GM12878 (cell line): ENCODE data around the gene NUAK2. TPM values are rescaled to one million over a fixed set of nuclear protein-coding genes. Genes with fewer than 3 reads are reported as not detected.

ENCODE experiments used
- ATAC-seq: fragments of 200-7000 bp; cut with Tn5 transposase; 3 replicates; pipeline ENCODE4 v1.9.1; 2020; ENCODE audit warnings: mild to moderate bottlenecking, moderate library complexity
- BruUV-seq: library from RNA; stranded (reverse); fragments of 400-500 nt; replicated peaks from 2 replicates; lab custom pipeline; 2021; lab: Mats Ljungman, UMichigan
- CTCF ChIA-PET: fragments of 300-600 bp; sonication (Branson Sonifier 250); formaldehyde crosslinking; extraction: SDS; loops from one replicate; lab custom pipeline; 2021; ENCODE audit warnings: inconsistent platforms; lab: Yijun Ruan, JAX
- POLR2A ChIA-PET: fragments of 350-600 bp; formaldehyde crosslinking; extraction: SDS; loops from one replicate; lab custom pipeline; 2021; ENCODE audit warnings: inconsistent platforms; lab: Charles Lee
- RAD21 ChIA-PET: fragments of 300-600 bp; sonication (Branson Sonifier 250); formaldehyde crosslinking; loops from one replicate; lab custom pipeline; 2023; ENCODE audit warnings: antibody characterized with exemption; ENCODE audit not compliant: unreplicated experiment; lab: Charles Lee
- SMC1A ChIA-PET: fragments of 300-600 bp; sonication (Branson Sonifier 250); formaldehyde crosslinking; loops from one replicate; lab custom pipeline; 2023; ENCODE audit not compliant: unreplicated experiment, uncharacterized antibody; lab: Charles Lee
- DNase-seq: peaks from one replicate; pipeline ENCODE4 v3.0.0-alpha.2; 2011; ENCODE audit warnings: low read depth, low spot score
- FAIRE-seq: peaks from 3 replicates; lab custom pipeline; 2011; peaks lifted over from hg19 to GRCh38; lab: Jason Lieb, UNC
- H2AFZ ChIP-seq: 2 replicates; pipeline ENCODE4 v1.6.0; 2011; ENCODE audit warnings: low read depth, low read length, control low read depth; ENCODE audit not compliant: control insufficient read depth
- H3K27ac ChIP-seq: 2 replicates; pipeline ENCODE4 v1.5.1; 2011; ENCODE audit warnings: control low read depth; ENCODE audit not compliant: control insufficient read depth, insufficient read depth
- H3K27me3 ChIP-seq, 2 experiments: replicated peaks in 1 of 2; 2 replicates each; pipeline versions ENCODE4 v1.6.0 to v1.6.1; 2011; ENCODE audit warnings: low read length in 1 of 2; ENCODE audit not compliant: control insufficient read depth in 2 of 2, insufficient read depth in 2 of 2
- H3K36me3 ChIP-seq, 2 experiments: 2 replicates each; pipeline ENCODE4 v1.5.1; 2011; ENCODE audit warnings: low read length in 1 of 2; ENCODE audit not compliant: control insufficient read depth in 2 of 2, insufficient read depth in 2 of 2
- H3K4me1 ChIP-seq: 2 replicates; pipeline ENCODE4 v1.6.1; 2011; ENCODE audit warnings: mild to moderate bottlenecking, low read length, moderate library complexity, mixed read lengths; ENCODE audit not compliant: control insufficient read depth, insufficient read depth
- H3K4me2 ChIP-seq: 2 replicates; pipeline ENCODE4 v1.6.0; 2011; ENCODE audit warnings: control low read depth; ENCODE audit not compliant: control insufficient read depth, insufficient read depth
- H3K4me3 ChIP-seq: fragments of 200-600 bp; sonication (generic); 2 replicates; pipeline ENCODE4 v1.5.1; 2016
- H3K79me2 ChIP-seq: 2 replicates; pipeline ENCODE4 v1.6.0; 2011; ENCODE audit warnings: low read length; ENCODE audit not compliant: control insufficient read depth, insufficient read depth
- H3K9ac ChIP-seq: 2 replicates; pipeline ENCODE4 v1.8.0; 2011; ENCODE audit warnings: low read length, control low read depth, mixed read lengths; ENCODE audit not compliant: control insufficient read depth, insufficient read depth
- H3K9me3 ChIP-seq: replicated peaks from 3 replicates; pipeline ENCODE4 v1.5.1; 2011; ENCODE audit warnings: mild to moderate bottlenecking, low read length; ENCODE audit not compliant: control insufficient read depth, insufficient read depth
- H4K20me1 ChIP-seq: 2 replicates; pipeline ENCODE4 v1.6.0; 2011; ENCODE audit not compliant: control insufficient read depth, insufficient read depth
- IKZF2 ChIP-seq, 2 experiments: fragments of 450-650 bp; IDR thresholded peaks; 2 replicates each; pipeline ENCODE4 v1.6.1; 2017; ENCODE audit warnings: mild to moderate bottlenecking in 2 of 2, moderate library complexity in 2 of 2
- MEF2B ChIP-seq: fragments of 450-650 bp; IDR thresholded peaks from 2 replicates; pipeline ENCODE4 v1.6.1; 2018; ENCODE audit warnings: mild to moderate bottlenecking, moderate library complexity; ENCODE audit not compliant: partially characterized antibody, poor library complexity, severe bottlenecking
- MLLT1 ChIP-seq: fragments of 450-650 bp; IDR thresholded peaks from 2 replicates; pipeline ENCODE4 v1.6.1; 2016; ENCODE audit warnings: mild to moderate bottlenecking
- SIN3A ChIP-seq: IDR thresholded peaks from 2 replicates; pipeline ENCODE4 v1.6.1; 2012; ENCODE audit warnings: low read depth, low read length, improper control_type of control experiment
- SREBF2 ChIP-seq: IDR thresholded peaks from 2 replicates; pipeline ENCODE4 v1.6.1; 2012; ENCODE audit warnings: mild to moderate bottlenecking, low read length
- SUZ12 ChIP-seq: fragments of 200-600 bp; sonication (generic); IDR thresholded peaks from one replicate; pipeline ENCODE4 v1.6.1; 2018; ENCODE audit warnings: antibody characterized with exemption, mild to moderate bottlenecking; ENCODE audit not compliant: unreplicated experiment
- ZNF592 ChIP-seq: fragments of 450-650 bp; IDR thresholded peaks from 2 replicates; pipeline ENCODE4 v1.6.1; 2017; ENCODE audit warnings: mild to moderate bottlenecking, moderate library complexity
- WGBS: methylation state at CpG from one replicate; pipeline ENCODE4 v1.1.6; 2016; ENCODE audit warnings: low lambda C conversion rate; ENCODE audit not compliant: insufficient replicate concordance, insufficient coverage; ENCODE audit errors: missing lambda C conversion rate; 5-methylcytosine and 5-hydroxymethylcytosine counted together
- in situ Hi-C: fragments of 300-500 bp; cut with MboI; formaldehyde crosslinking; loops from 9 replicates; pipeline ENCODE4 v1.14.3; 2018; ENCODE audit warnings: mixed read lengths
- intact Hi-C: fragments of 100-400 bp; cut with micrococcal nuclease; formaldehyde crosslinking; loops from one replicate; pipeline ENCODE4 v1.14.2; 2022; ENCODE audit not compliant: unreplicated experiment
- polyA plus RNA-seq, 11 experiments: library from polyadenylated mRNA; depleted of rRNA in 4 of 11; unstranded in 6 of 11; stranded (reverse) in 5 of 11; fragments of >200 nt; fragmentation: Nextera tagmentation in 4 of 11; fragmentation: Illumina TruSeq in 1 of 11; extraction: Ambion mirVana in 4 of 11; extraction: Trizol in 1 of 11; gene quantifications; 1 replicate in 1 of 11; 2 replicates in 10 of 11; pipeline versions ENCODE4 v1.2.1 to v1.2.3, GENCODE V29; 2011 to 2016; ENCODE audit warnings: inconsistent platforms in 2 of 11, missing spikeins in 2 of 11, low read depth in 1 of 11
- total RNA-seq, 4 experiments: library from RNA; depleted of rRNA in 3 of 4; stranded (reverse); fragments of >200 nt in 3 of 4; fragmentation: Illumina TruSeq in 1 of 4; extraction: Trizol in 1 of 4; gene quantifications; 2 replicates each; pipeline versions ENCODE4 v1.2.1 to v1.2.3, GENCODE V29; 2013 to 2021

The NUAK2 gene
- total and polyA plus RNA-seq, 10 of the 15 experiments (the other 5 are each of a cell fraction or from before 2014, with no cell fraction given), result 0.27 to 3.0 (median 1.2) TPM

- no peak for TF ChIP-seq SIN3A
Measured at GRCh38 chr1:205370780-205371179, 49.2 kb upstream of the NUAK2 start (continued).

- Histone ChIP-seq H3K79me2 (no peaks in the 10 kb centered on the region), H3K9me3 (no peaks in the 10 kb centered on the region), H3K27me3 (peaks cover 3 to 5% of the 10 kb centered on the region in 2 experiments; a peak in 2 of 4 replicates), H3K4me1 (no peaks in the 10 kb centered on the region), H3K9ac (no peak overlapping the region), H3K27ac (no peak overlapping the region), H3K4me3 (no peak overlapping the region), H3K4me2 (no peak overlapping the region), H3K36me3 (no peaks in the 10 kb centered on the region), H4K20me1 (no peaks in the 10 kb centered on the region), H2AFZ (no peak overlapping the region)
- DNase-seq (no peak), ATAC-seq (no peak), FAIRE-seq (no peak)
- 18% methylated on average over 3 of the region's 3 CpGs for WGBS
- TF ChIP-seq SREBF2 (no peak), MLLT1 (no peak), IKZF2 (IDR thresholded peaks at IDR 0.05) (no peak), ZNF592 (no peak), MEF2B (no peak), SUZ12 (no peak)
- intact Hi-C loops (no loop called here), in situ Hi-C loops (no loop called here)
- POLR2A ChIA-PET, result no interaction called here
- SMC1A ChIA-PET, result no interaction called here
- CTCF ChIA-PET, result interaction anchor here (0.9 kb wide), 1 partner anchor 34 kb away, joined by 3 read pairs; no protein-coding TSS in a partner anchor
- BruUV-seq, result no TSS peak
- RAD21 ChIA-PET, result no interaction called here
Measured at GRCh38 chr1:205369701-205370123, 48.2 kb upstream of the NUAK2 start.
